Keratinocyte (primary cell): ENCODE data around the gene OTOS. TPM values are rescaled to one million over a fixed set of nuclear protein-coding genes. Genes with fewer than 3 reads are reported as not detected.

ENCODE experiments used
- DNase-seq: peaks from one replicate; pipeline ENCODE4 v3.0.0-alpha.2; 2011; ENCODE audit warnings: low read depth, missing footprints, low spot score
- FAIRE-seq: peaks from 2 replicates; lab custom pipeline; 2011; peaks lifted over from hg19 to GRCh38; lab: Jason Lieb, UNC
- H2AFZ ChIP-seq: 2 replicates; pipeline ENCODE4 v1.6.0; 2012; ENCODE audit warnings: low read length, control low read depth, inconsistent platforms; ENCODE audit not compliant: control insufficient read depth
- H3K27ac ChIP-seq: 2 replicates; pipeline ENCODE4 v1.5.1; 2011; ENCODE audit warnings: low read length; ENCODE audit not compliant: control insufficient read depth, insufficient read depth
- H3K27me3 ChIP-seq: 3 replicates; pipeline ENCODE4 v1.6.0; 2011; ENCODE audit warnings: low read length; ENCODE audit not compliant: control insufficient read depth, insufficient read depth; ENCODE audit errors: extremely low read depth
- H3K36me3 ChIP-seq, 2 experiments: 2 replicates in 1 of 2; 3 replicates in 1 of 2; pipeline ENCODE4 v1.5.1; 2011; ENCODE audit warnings: low read length in 2 of 2, mild to moderate bottlenecking in 1 of 2; ENCODE audit not compliant: control insufficient read depth in 2 of 2, insufficient read depth in 2 of 2; ENCODE audit errors: extremely low read depth in 1 of 2
- H3K4me1 ChIP-seq: 3 replicates; pipeline ENCODE4 v1.5.1; 2011; ENCODE audit warnings: low read length; ENCODE audit not compliant: control insufficient read depth, insufficient read depth; ENCODE audit errors: extremely low read depth
- H3K4me2 ChIP-seq: 3 replicates; pipeline ENCODE4 v1.6.0; 2011; ENCODE audit warnings: low read depth, low read length; ENCODE audit not compliant: control insufficient read depth, insufficient read depth; ENCODE audit errors: extremely low read depth
- H3K4me3 ChIP-seq, 3 experiments: fragments of 200-600 bp in 1 of 3; sonication (generic) in 1 of 3; 2 replicates in 2 of 3; 3 replicates in 1 of 3; pipeline ENCODE4 v1.5.1; 2011 to 2016; ENCODE audit warnings: low read length in 3 of 3, mild to moderate bottlenecking in 3 of 3, control low read depth in 2 of 3, inconsistent platforms in 1 of 3, low read depth in 1 of 3, mixed read lengths in 1 of 3, mixed run types in 1 of 3, moderate library complexity in 1 of 3; ENCODE audit not compliant: control insufficient read depth in 2 of 3, insufficient read depth in 2 of 3; ENCODE audit errors: extremely low read depth in 1 of 3
- H3K79me2 ChIP-seq: 2 replicates; pipeline ENCODE4 v1.6.0; 2012; ENCODE audit warnings: low read length; ENCODE audit not compliant: control insufficient read depth, insufficient read depth
- H3K9ac ChIP-seq: 3 replicates; pipeline ENCODE4 v1.6.0; 2011; ENCODE audit warnings: low read length; ENCODE audit not compliant: control insufficient read depth, insufficient read depth; ENCODE audit errors: extremely low read depth
- H3K9me1 ChIP-seq: 3 replicates; pipeline ENCODE4 v1.6.0; 2011; ENCODE audit warnings: low read length; ENCODE audit not compliant: control insufficient read depth, insufficient read depth; ENCODE audit errors: extremely low read depth
- H3K9me3 ChIP-seq: 2 replicates; pipeline ENCODE4 v1.5.1; 2012; ENCODE audit warnings: low read depth, low read length; ENCODE audit not compliant: control insufficient read depth
- H4K20me1 ChIP-seq: 3 replicates; pipeline ENCODE4 v1.6.0; 2011; ENCODE audit warnings: low read length; ENCODE audit not compliant: control insufficient read depth, insufficient read depth; ENCODE audit errors: extremely low read depth
- CTCF ChIP-seq, 3 experiments: IDR thresholded peaks in 1 of 3; conservative IDR thresholded peaks in 1 of 3; optimal IDR thresholded peaks in 1 of 3; 2 replicates in 2 of 3; 3 replicates in 1 of 3; pipeline versions ENCODE3 to v1.5.1; 2011; ENCODE audit warnings: low read length in 3 of 3, mild to moderate bottlenecking in 3 of 3, moderate library complexity in 2 of 3, control low read depth in 1 of 3, inconsistent platforms in 1 of 3; ENCODE audit not compliant: insufficient read depth in 2 of 3; ENCODE audit errors: extremely low read depth in 1 of 3
- EZH2 ChIP-seq: IDR thresholded peaks from one replicate; pipeline ENCODE4 v1.6.1; 2012; ENCODE audit warnings: inconsistent platforms, mild to moderate bottlenecking, low read length, moderate library complexity
- dilution Hi-C: fragments of 300-500 bp; cut with MboI; formaldehyde crosslinking; loops from one replicate; pipeline ENCODE4 v1.7.0; 2020; ENCODE audit warnings: low sequenced_read_pairs; ENCODE audit not compliant: extremely low pct_ligation_motif_present
- polyA minus RNA-seq, 3 experiments: library from RNA; depleted of rRNA, polyadenylated mRNA; stranded (reverse); fragments of >200 nt; gene quantifications; 1 replicate in 1 of 3; 2 replicates in 1 of 3; 3 replicates in 1 of 3; pipeline ENCODE4 v1.2.3, GENCODE V29; 2011
- polyA plus RNA-seq, 5 experiments: library from polyadenylated mRNA; depleted of rRNA in 3 of 5; stranded (reverse) in 3 of 5; stranded (forward) in 1 of 5; unstranded in 1 of 5; fragments of >200 nt; gene quantifications; 1 replicate in 1 of 5; 2 replicates in 3 of 5; 3 replicates in 1 of 5; pipeline versions ENCODE4 v1.2.1 to v1.2.3, GENCODE V29; 2011 to 2012; ENCODE audit warnings: missing spikeins in 2 of 5, low read depth in 1 of 5, low replicate concordance in 1 of 5

The OTOS gene
- polyA plus RNA-seq, result not detected in 3 replicates
- not detected for polyA plus RNA-seq (2011; ENCODE audit: low read depth)
- polyA plus RNA-seq (2011; cell fraction: cytosol; rRNA removed), result not detected in 2 replicates
- polyA plus RNA-seq (2011; cell fraction: nucleus; rRNA removed), result not detected in 2 replicates
- not detected in 2 replicates for polyA plus RNA-seq (2012; ENCODE audit: low replicate concordance)
- not detected in 3 replicates for polyA minus RNA-seq
- polyA minus RNA-seq (2011; cell fraction: cytosol; rRNA and poly(A)+ RNA removed), result not detected
- not detected in 2 replicates for polyA minus RNA-seq (2011; cell fraction: nucleus; rRNA and poly(A)+ RNA removed)

DNA sequence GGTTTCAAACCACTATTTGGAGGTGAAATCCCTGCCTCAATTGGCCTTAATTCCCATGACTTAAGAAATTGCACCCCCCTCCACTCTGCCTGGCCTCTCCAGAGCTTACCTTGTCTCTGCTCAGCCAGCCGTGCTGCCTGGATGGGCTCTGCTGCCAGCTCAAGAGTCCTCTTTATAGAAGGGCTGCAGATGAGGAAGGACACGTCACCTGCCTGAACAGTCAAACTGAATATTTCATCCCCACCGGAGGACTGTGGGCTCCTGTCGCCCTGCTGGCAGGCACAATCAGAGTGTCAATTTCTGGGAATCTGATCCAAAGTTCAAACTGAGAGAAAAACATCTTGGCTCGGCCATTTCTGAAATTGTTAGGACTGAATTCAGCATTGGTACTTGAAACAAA is at the start of gene OTOS:
Gene OTOS, minus strand, starts transcription at position 148 of the 400 bp plus-strand sequence. CDS start 332 bp downstream, outside the sequence.
- Histone ChIP-seq H3K79me2 (peaks cover 5% of the 10 kb centered on the region), H3K4me3 (no peak within 1 kb of the TSS), H4K20me1 (no peaks in the 10 kb centered on the region), H3K36me3 (no peaks in the 10 kb centered on the region), H3K9me3 (no peaks in the 10 kb centered on the region), H3K9ac (no peak within 1 kb of the TSS), H3K27me3 (no peaks in the 10 kb centered on the region), H2AFZ (no peak within 1 kb of the TSS), H3K27ac (no peak within 1 kb of the TSS), H3K4me2 (no peak within 1 kb of the TSS), H3K9me1 (no peaks in the 10 kb centered on the region), H3K4me1 (peaks cover 13% of the 10 kb centered on the region)
- dilution Hi-C loops, result no loop called here
- no peak for DNase-seq
- FAIRE-seq, result no peak
- TF ChIP-seq CTCF (optimal IDR thresholded peaks at IDR 0.05 in 1 of 3, IDR thresholded peaks at IDR 0.05 in 1 of 3, conservative IDR thresholded peaks at IDR 0.05 in 1 of 3; ENCODE audit: extremely low read depth in 1 of 3, insufficient read depth in 2 of 3, low read length in 3 of 3) (no peak), EZH2 (no peak)

DNA sequence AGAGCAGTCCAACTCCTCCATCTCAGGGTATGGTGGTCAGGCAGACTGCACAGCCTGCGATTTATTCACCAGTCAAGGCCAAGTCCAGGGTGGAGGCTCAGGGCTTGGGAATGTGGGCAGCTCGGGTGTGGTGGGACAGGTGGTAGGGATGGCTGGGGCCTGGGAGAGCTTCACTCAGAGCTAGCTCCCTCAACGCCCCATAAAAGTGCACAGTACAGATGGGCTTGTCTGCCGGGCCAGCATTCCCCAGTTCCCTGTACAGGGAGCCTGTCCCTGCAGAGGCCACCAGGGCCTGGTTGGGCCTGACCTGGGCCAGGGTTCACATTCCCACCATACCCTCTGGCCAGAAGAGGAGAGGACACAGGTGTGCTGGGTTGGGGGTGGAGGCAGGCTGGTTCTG is 49.2 kb upstream of the OTOS start:
- TF ChIP-seq EZH2 (no peak), CTCF (optimal IDR thresholded peaks at IDR 0.05 in 1 of 3, IDR thresholded peaks at IDR 0.05 in 1 of 3, conservative IDR thresholded peaks at IDR 0.05 in 1 of 3; ENCODE audit: extremely low read depth in 1 of 3, insufficient read depth in 2 of 3, low read length in 3 of 3) (no peak)
- Histone ChIP-seq H3K4me3 (no peak overlapping the region), H2AFZ (no peak overlapping the region), H4K20me1 (no peaks in the 10 kb centered on the region), H3K79me2 (no peaks in the 10 kb centered on the region), H3K9me1 (no peaks in the 10 kb centered on the region), H3K9me3 (peaks cover 8% of the 10 kb centered on the region), H3K36me3 (no peaks in the 10 kb centered on the region), H3K4me2 (no peak overlapping the region), H3K9ac (no peak overlapping the region), H3K4me1 (no peaks in the 10 kb centered on the region), H3K27ac (no peak overlapping the region), H3K27me3 (peaks cover 32% of the 10 kb centered on the region)
- DNase-seq (no peak), FAIRE-seq (no peak)
- dilution Hi-C loops, result no loop called here
